ENCODE measurements around the gene NOXRED1. TPM values are rescaled to one million over a fixed set of nuclear protein-coding genes. Genes with fewer than 3 reads are reported as not detected.

NOXRED1 gene
- total RNA-seq, 1 experiment from 2014 or later, result 0.10 TPM

GRCh38 chr14:77346495-77346894 is 76.8 kb downstream of the NOXRED1 start:
- no peak overlapping the region for H3K27ac ChIP-seq (ENCODE audit: low read length)
- no peaks in the 10 kb centered on the region for H3K9me3 ChIP-seq (ENCODE audit: control insufficient read depth, insufficient read depth, low read depth, low read length)
- ChIA-PET CTCF (no interaction called here), POLR2A (no interaction called here)
- DNase-seq (ENCODE audit: low read depth, low spot score), result no peak
- BruUV-seq (replicated peaks), result no TSS peak
- no peak for ATAC-seq
- no peaks in the 10 kb centered on the region for H3K4me1 ChIP-seq (ENCODE audit: control insufficient read depth, insufficient read depth, low read length)
- H3K4me3 ChIP-seq (ENCODE audit: low read depth in 2 of 2, low read length in 2 of 2), result no peak overlapping the region
- intact Hi-C loops (cut with micrococcal nuclease; ENCODE audit: unreplicated experiment), result no loop called here
- TF ChIP-seq POLR2AphosphoS5 (IDR thresholded peaks at IDR 0.05; ENCODE audit: low read depth, low read length), result no peak
- no peak for TF ChIP-seq TCF7L2 (IDR thresholded peaks at IDR 0.05; ENCODE audit: low read depth, low read length)
- no peak for TF ChIP-seq SIN3A (IDR thresholded peaks at IDR 0.05; ENCODE audit: borderline replicate concordance, insufficient read depth, low read depth, low read length)
- TF ChIP-seq CTCF (IDR thresholded peaks at IDR 0.05), result no peak
- no peak for TF ChIP-seq REST (IDR thresholded peaks at IDR 0.05; ENCODE audit: insufficient read depth in 1 of 2, low read depth in 2 of 2, low read length in 1 of 2)
- H3K36me3 ChIP-seq (ENCODE audit: control insufficient read depth, insufficient read depth, low read length), result no peaks in the 10 kb centered on the region
- H3K27me3 ChIP-seq (ENCODE audit: control insufficient read depth, insufficient read depth, low read length), result no peaks in the 10 kb centered on the region
- in situ Hi-C loops (cut with HindIII; ENCODE audit: low pct_unique_long_range_greater_than_20kb, low sequenced_read_pairs), result no loop called here

- no peak for ATAC-seq
- no peaks in the 10 kb centered on the region for H3K9me3 ChIP-seq (ENCODE audit: control insufficient read depth, insufficient read depth, low read depth, low read length)
- no peak overlapping the region for H3K27ac ChIP-seq (ENCODE audit: low read length)
- no peaks in the 10 kb centered on the region for H3K4me1 ChIP-seq (ENCODE audit: control insufficient read depth, insufficient read depth, low read length)
- intact Hi-C loops (cut with micrococcal nuclease; ENCODE audit: unreplicated experiment) (no loop called here), in situ Hi-C loops (cut with HindIII; ENCODE audit: low pct_unique_long_range_greater_than_20kb, low sequenced_read_pairs) (no loop called here)
- H3K36me3 ChIP-seq (ENCODE audit: control insufficient read depth, insufficient read depth, low read length), result no peaks in the 10 kb centered on the region
- TF ChIP-seq POLR2AphosphoS5 (IDR thresholded peaks at IDR 0.05; ENCODE audit: low read depth, low read length) (no peak), REST (IDR thresholded peaks at IDR 0.05; ENCODE audit: insufficient read depth in 1 of 2, low read depth in 2 of 2, low read length in 1 of 2) (no peak), TCF7L2 (IDR thresholded peaks at IDR 0.05; ENCODE audit: low read depth, low read length) (no peak), CTCF (IDR thresholded peaks at IDR 0.05) (no peak), SIN3A (IDR thresholded peaks at IDR 0.05; ENCODE audit: borderline replicate concordance, insufficient read depth, low read depth, low read length) (no peak)
- H3K27me3 ChIP-seq (ENCODE audit: control insufficient read depth, insufficient read depth, low read length), result no peaks in the 10 kb centered on the region
- H3K4me3 ChIP-seq (ENCODE audit: low read depth in 2 of 2, low read length in 2 of 2), result no peak overlapping the region
- CTCF ChIA-PET, result no interaction called here
- no TSS peak for BruUV-seq (replicated peaks)
- no peak for DNase-seq (ENCODE audit: low read depth, low spot score)
- POLR2A ChIA-PET, result no interaction called here
Observed at GRCh38 chr14:77344377-77344996, 78.8 kb downstream of the NOXRED1 start.
